Trophoblast cell (in vitro differentiated cells and primary cell): ENCODE data around the gene KIF18B.

Experiments used
- DNase-seq, 2 donors: peaks; one replicate each; pipeline ENCODE4 v3.0.0-alpha.2; 2016
- H2AFZ ChIP-seq: 2 replicates; pipeline ENCODE4 v1.6.1; 2013; ENCODE audit warnings: low read length, moderate library complexity, mild to moderate bottlenecking; ENCODE audit not compliant: insufficient read depth, poor library complexity
- H2AK5ac ChIP-seq: 2 replicates; pipeline ENCODE4 v1.6.1; 2013; ENCODE audit warnings: mild to moderate bottlenecking, low read length
- H2BK120ac ChIP-seq: 2 replicates; pipeline ENCODE4 v1.6.1; 2013; ENCODE audit warnings: low read length, mild to moderate bottlenecking, moderate library complexity; ENCODE audit not compliant: insufficient read depth, poor library complexity
- H2BK12ac ChIP-seq: 2 replicates; pipeline ENCODE4 v1.6.1; 2013; ENCODE audit warnings: mild to moderate bottlenecking, low read length, moderate library complexity
- H2BK5ac ChIP-seq: 2 replicates; pipeline ENCODE4 v1.6.1; 2013; ENCODE audit warnings: low read length, low read depth, moderate library complexity, mild to moderate bottlenecking; ENCODE audit not compliant: poor library complexity
- H3K14ac ChIP-seq: 2 replicates; pipeline ENCODE4 v1.6.1; 2013; ENCODE audit warnings: mild to moderate bottlenecking, low read length
- H3K18ac ChIP-seq: 2 replicates; pipeline ENCODE4 v1.6.1; 2013; ENCODE audit warnings: mild to moderate bottlenecking, low read length
- H3K23ac ChIP-seq: 2 replicates; pipeline ENCODE4 v1.6.1; 2013; ENCODE audit warnings: low read length
- H3K27ac ChIP-seq: 2 replicates; pipeline ENCODE4 v1.5.1; 2013; ENCODE audit warnings: low read depth, mild to moderate bottlenecking, inconsistent platforms, low read length, moderate library complexity
- H3K27me3 ChIP-seq: 2 replicates; pipeline ENCODE4 v1.6.1; 2013; ENCODE audit warnings: inconsistent platforms, mild to moderate bottlenecking, low read length, moderate library complexity; ENCODE audit not compliant: insufficient read depth
- H3K36me3 ChIP-seq, 2 experiments: 1 replicate in 1 of 2; 2 replicates in 1 of 2; pipeline ENCODE4 v1.6.1; 2013; ENCODE audit warnings: low read length in 2 of 2, mild to moderate bottlenecking in 2 of 2, moderate library complexity in 1 of 2; ENCODE audit not compliant: insufficient read depth in 2 of 2, control insufficient read depth in 1 of 2
- H3K4ac ChIP-seq: 2 replicates; pipeline ENCODE4 v1.6.1; 2013; ENCODE audit warnings: low read depth, mild to moderate bottlenecking, low read length, moderate library complexity
- H3K4me1 ChIP-seq, 2 experiments: 1 replicate in 1 of 2; 2 replicates in 1 of 2; pipeline ENCODE4 v1.6.1; 2013; ENCODE audit warnings: low read length in 2 of 2, mild to moderate bottlenecking in 2 of 2, moderate library complexity in 1 of 2; ENCODE audit not compliant: insufficient read depth in 2 of 2, control insufficient read depth in 1 of 2
- H3K4me2 ChIP-seq: 2 replicates; pipeline ENCODE4 v1.6.1; 2013; ENCODE audit warnings: inconsistent platforms, mild to moderate bottlenecking, low read length, moderate library complexity
- H3K4me3 ChIP-seq: 2 replicates; pipeline ENCODE4 v1.5.1; 2013; ENCODE audit warnings: mild to moderate bottlenecking, low read depth, low read length, inconsistent platforms
- H3K79me1 ChIP-seq: one replicate; pipeline ENCODE4 v1.6.1; 2013; ENCODE audit warnings: low read length
- H3K79me2 ChIP-seq: 2 replicates; pipeline ENCODE4 v1.6.1; 2013; ENCODE audit warnings: low read length, mild to moderate bottlenecking; ENCODE audit not compliant: control insufficient read depth, insufficient read depth, poor library complexity
- H3K9ac ChIP-seq: 2 replicates; pipeline ENCODE4 v1.6.1; 2013; ENCODE audit warnings: mild to moderate bottlenecking, low read length
- H3K9me3 ChIP-seq: 2 replicates; pipeline ENCODE4 v1.6.1; 2013; ENCODE audit warnings: low read depth, mild to moderate bottlenecking, control low read depth, inconsistent platforms, low read length; ENCODE audit not compliant: insufficient read depth
- H4K12ac ChIP-seq: 2 replicates; pipeline ENCODE4 v1.6.1; 2013; ENCODE audit warnings: low read depth, mild to moderate bottlenecking, low read length, moderate library complexity
- H4K8ac ChIP-seq: 2 replicates; pipeline ENCODE4 v1.6.1; 2013; ENCODE audit warnings: low read depth, mild to moderate bottlenecking, low read length, moderate library complexity
- H4K91ac ChIP-seq: one replicate; pipeline ENCODE4 v1.6.1; 2013; ENCODE audit warnings: low read depth, mild to moderate bottlenecking, low read length, moderate library complexity
- WGBS: extraction: QIAGEN DNeasy Blood & Tissue Kit; methylation state at CpG from one replicate; pipeline ENCODE4 v1.1.7; 2013; ENCODE audit warnings: missing lambda C conversion rate; ENCODE audit not compliant: insufficient read length, insufficient coverage; ENCODE audit errors: extremely low coverage; 5-methylcytosine and 5-hydroxymethylcytosine counted together

Gene KIF18B

GRCh38 chr17:44990994-44991393 lies 43.4 kb upstream of the KIF18B start:
- no CpG with 5 or more reads among the region's 10 CpGs for WGBS
- Histone ChIP-seq H3K18ac (no peak overlapping the region), H3K9me3 (peaks cover 2% of the 10 kb centered on the region), H3K27me3 (peaks cover 3% of the 10 kb centered on the region), H3K4me3 (no peak overlapping the region), H2AK5ac (no peak overlapping the region), H3K79me2 (no peaks in the 10 kb centered on the region), H3K79me1 (no peaks in the 10 kb centered on the region), H2BK120ac (no peak overlapping the region), H4K91ac (no peak overlapping the region), H3K9ac (no peak overlapping the region), H3K4ac (no peak overlapping the region), H2BK5ac (no peak overlapping the region), H3K23ac (no peak overlapping the region), H3K4me2 (no peak overlapping the region), H3K4me1 (peaks cover 0 to 3% of the 10 kb centered on the region in 2 experiments), H3K27ac (no peak overlapping the region), H3K36me3 (no peaks in the 10 kb centered on the region), H2BK12ac (no peak overlapping the region), H3K14ac (no peak overlapping the region), H2AFZ (no peak overlapping the region), H4K12ac (no peak overlapping the region), H4K8ac (no peak overlapping the region)
- no peak for DNase-seq

GRCh38 chr17:44989552-44990138 lies 42.1 kb upstream of the KIF18B start:
- no CpG with 5 or more reads among the region's 17 CpGs for WGBS
- H2BK12ac ChIP-seq, result no peak overlapping the region

GRCh38 chr17:44988044-44988942 lies 40.7 kb upstream of the KIF18B start:
- H3K14ac ChIP-seq, result no peak overlapping the region
- peaks cover 4% of the 10 kb centered on the region for H3K9me3 ChIP-seq
- H3K36me3 ChIP-seq, result no peaks in the 10 kb centered on the region
- no peak overlapping the region for H3K4me3 ChIP-seq
- H3K4ac ChIP-seq, result no peak overlapping the region
- H3K27ac ChIP-seq, result no peak overlapping the region
- H3K9ac ChIP-seq, result no peak overlapping the region
- no peak overlapping the region for H4K8ac ChIP-seq
- no peak overlapping the region for H3K23ac ChIP-seq
- H2BK120ac ChIP-seq, result no peak overlapping the region
- H4K91ac ChIP-seq, result peak overlapping the region; percentile 43
- DNase-seq, result no peak
- H2AFZ ChIP-seq, result no peak overlapping the region
- no peaks in the 10 kb centered on the region for H3K79me1 ChIP-seq
- H3K4me1 ChIP-seq, result peaks cover 0 to 3% of the 10 kb centered on the region in 2 experiments
- no peak overlapping the region for H2AK5ac ChIP-seq
- H2BK12ac ChIP-seq, result no peak overlapping the region
- peak overlapping the region; percentile 57 for H3K4me2 ChIP-seq
- H2BK5ac ChIP-seq, result no peak overlapping the region
- H3K27me3 ChIP-seq, result peaks cover 3% of the 10 kb centered on the region
- H3K79me2 ChIP-seq, result no peaks in the 10 kb centered on the region
- H4K12ac ChIP-seq, result no peak overlapping the region
- no CpG with 5 or more reads among the region's 34 CpGs for WGBS
- H3K18ac ChIP-seq, result no peak overlapping the region

More at GRCh38 chr17:44989552-44990138, 42.1 kb upstream of the KIF18B start:
- Histone ChIP-seq H2AFZ (no peak overlapping the region), H3K79me2 (no peaks in the 10 kb centered on the region), H3K79me1 (no peaks in the 10 kb centered on the region), H2AK5ac (no peak overlapping the region), H3K27ac (no peak overlapping the region), H3K4me1 (peaks cover 0 to 3% of the 10 kb centered on the region in 2 experiments), H2BK5ac (no peak overlapping the region), H4K8ac (no peak overlapping the region), H4K91ac (no peak overlapping the region), H4K12ac (no peak overlapping the region), H3K9ac (no peak overlapping the region), H3K4me2 (no peak overlapping the region), H3K23ac (no peak overlapping the region), H3K27me3 (peaks cover 3% of the 10 kb centered on the region), H3K4ac (no peak overlapping the region), H2BK120ac (no peak overlapping the region), H3K36me3 (no peaks in the 10 kb centered on the region), H3K18ac (no peak overlapping the region), H3K14ac (no peak overlapping the region), H3K4me3 (peak overlapping the region; percentile 31), H3K9me3 (peaks cover 4% of the 10 kb centered on the region)
- DNase-seq, result no peak

- no peak overlapping the region for H4K12ac ChIP-seq
- peak overlapping the region; percentile 16 for H3K4me3 ChIP-seq
- H3K18ac ChIP-seq, result no peak overlapping the region
- H3K36me3 ChIP-seq, result no peaks in the 10 kb centered on the region
- no peaks in the 10 kb centered on the region for H3K79me2 ChIP-seq
- H3K23ac ChIP-seq, result no peak overlapping the region
- H3K27ac ChIP-seq, result no peak overlapping the region
- H2BK5ac ChIP-seq, result no peak overlapping the region
- H4K8ac ChIP-seq, result no peak overlapping the region
- no peak overlapping the region for H3K4me2 ChIP-seq
- H3K27me3 ChIP-seq, result peaks cover 3% of the 10 kb centered on the region
- peaks cover 0 to 3% of the 10 kb centered on the region in 2 experiments for H3K4me1 ChIP-seq
- no peak overlapping the region for H2BK12ac ChIP-seq
- no peak overlapping the region for H2BK120ac ChIP-seq
- no peak overlapping the region for H3K4ac ChIP-seq
- no peak overlapping the region for H3K9ac ChIP-seq
- no peak overlapping the region for H2AFZ ChIP-seq
- DNase-seq, result no peak
- no peak overlapping the region for H4K91ac ChIP-seq
- H3K79me1 ChIP-seq, result no peaks in the 10 kb centered on the region
- peaks cover 3% of the 10 kb centered on the region for H3K9me3 ChIP-seq
- no peak overlapping the region for H3K14ac ChIP-seq
- no CpG with 5 or more reads among the region's 4 CpGs for WGBS
- H2AK5ac ChIP-seq, result no peak overlapping the region
Observed at GRCh38 chr17:44983563-44983962, 36.0 kb upstream of the KIF18B start.
